HG03064 (cell line): Measurements from ENCODE around the gene IL20RB.
"Not testable (repeated sequence)": the region's sequence is repeated elsewhere in the genome, so short reads cannot be mapped to it uniquely, and the experiment has no call there.

Source experiments
- ATAC-seq: cut with Tn5 transposase; IDR thresholded peaks from one replicate; pipeline ENCODE4 v1.9.1; 2021; ENCODE audit warnings: low read depth; ENCODE audit not compliant: unreplicated experiment

IL20RB gene

GRCh38 chr3:136943436-136943835, 14.3 kb upstream of the IL20RB start:
- ATAC-seq, result no peak

GRCh38 chr3:136946978-136947377, 10.8 kb upstream of the IL20RB start:
- ATAC-seq, result no peak

GRCh38 chr3:136947477-136947876, 10.3 kb upstream of the IL20RB start:
- no peak for ATAC-seq

GRCh38 chr3:136949146-136949545, 8.6 kb upstream of the IL20RB start:
- ATAC-seq, result no peak

GRCh38 chr3:136949708-136950107, 8.1 kb upstream of the IL20RB start:
- ATAC-seq, result no peak

- ATAC-seq, result no peak
Observed at GRCh38 chr3:136950623-136951022, 7.2 kb upstream of the IL20RB start.

- ATAC-seq, result no peak
Observed at GRCh38 chr3:136952292-136952691, 5.5 kb upstream of the IL20RB start.

GRCh38 chr3:136954251-136954650, 3.5 kb upstream of the IL20RB start:
- no peak for ATAC-seq

GRCh38 chr3:136954980-136955780, 2.6 kb upstream of the IL20RB start:
- no peak for ATAC-seq

GRCh38 chr3:136955813-136956212, 2.0 kb upstream of the IL20RB start:
- no peak for ATAC-seq

GRCh38 chr3:136956971-136957370, 812 bp upstream of the IL20RB start:
- ATAC-seq, result no peak

- no peak for ATAC-seq
Observed at GRCh38 chr3:136958939-136959338, 1.2 kb downstream of the IL20RB start.

GRCh38 chr3:136959599-136959998, 1.8 kb downstream of the IL20RB start:
- ATAC-seq, result no peak

- no peak for ATAC-seq
Observed at GRCh38 chr3:136960838-136961836, 3.4 kb downstream of the IL20RB start.

GRCh38 chr3:136962927-136963326, 5.1 kb downstream of the IL20RB start:
- no peak for ATAC-seq

GRCh38 chr3:136969539-136969938, 11.8 kb downstream of the IL20RB start:
- ATAC-seq, result not testable (repeated sequence)

- no peak for ATAC-seq
Observed at GRCh38 chr3:136973352-136973751, 15.6 kb downstream of the IL20RB start.

GRCh38 chr3:136974670-136975069, 16.9 kb downstream of the IL20RB start:
- ATAC-seq, result no peak

GRCh38 chr3:136979204-136979603, 21.4 kb downstream of the IL20RB start:
- no peak for ATAC-seq

- ATAC-seq, result no peak
Observed at GRCh38 chr3:136979684-136980083, 21.9 kb downstream of the IL20RB start.

- no peak for ATAC-seq
Observed at GRCh38 chr3:136982033-136982432, 24.2 kb downstream of the IL20RB start.
